ENCODE results near the gene U2SURP. TPM values are rescaled to one million over a fixed set of nuclear protein-coding genes. Genes with fewer than 3 reads are reported as not detected.

U2SURP gene
- total RNA-seq, 3 donors from 2014 or later = 62.4 to 75.5 (median 70.2) TPM

DNA sequence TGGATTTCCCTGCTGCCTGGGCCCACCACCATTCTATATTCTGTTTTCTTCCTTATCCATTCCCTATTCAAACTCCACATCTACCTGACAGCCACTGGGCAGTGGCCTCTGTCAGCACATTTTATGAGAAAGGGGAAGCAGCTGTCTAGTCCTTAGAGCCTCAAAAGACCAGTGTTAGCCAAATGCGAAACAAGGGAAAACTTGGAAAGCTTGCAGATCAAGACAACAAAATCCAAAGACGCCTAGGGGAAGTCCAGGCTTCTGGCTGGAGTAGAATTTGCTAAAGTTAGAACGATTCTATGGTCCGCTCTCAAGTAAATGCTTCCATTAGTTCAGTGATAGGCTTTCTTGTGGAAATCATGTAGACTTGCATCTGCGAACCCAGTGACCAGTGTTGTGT lies 78.8 kb downstream of the U2SURP start:
- Histone ChIP-seq H3K9me3 (no peaks in the 10 kb centered on the region), H3K36me3 (ENCODE audit: low read depth) (no peaks in the 10 kb centered on the region), H3K4me1 (ENCODE audit: low read depth) (no peaks in the 10 kb centered on the region), H3K4me3 (no peak overlapping the region)
- TF ChIP-seq, protein P1, sequence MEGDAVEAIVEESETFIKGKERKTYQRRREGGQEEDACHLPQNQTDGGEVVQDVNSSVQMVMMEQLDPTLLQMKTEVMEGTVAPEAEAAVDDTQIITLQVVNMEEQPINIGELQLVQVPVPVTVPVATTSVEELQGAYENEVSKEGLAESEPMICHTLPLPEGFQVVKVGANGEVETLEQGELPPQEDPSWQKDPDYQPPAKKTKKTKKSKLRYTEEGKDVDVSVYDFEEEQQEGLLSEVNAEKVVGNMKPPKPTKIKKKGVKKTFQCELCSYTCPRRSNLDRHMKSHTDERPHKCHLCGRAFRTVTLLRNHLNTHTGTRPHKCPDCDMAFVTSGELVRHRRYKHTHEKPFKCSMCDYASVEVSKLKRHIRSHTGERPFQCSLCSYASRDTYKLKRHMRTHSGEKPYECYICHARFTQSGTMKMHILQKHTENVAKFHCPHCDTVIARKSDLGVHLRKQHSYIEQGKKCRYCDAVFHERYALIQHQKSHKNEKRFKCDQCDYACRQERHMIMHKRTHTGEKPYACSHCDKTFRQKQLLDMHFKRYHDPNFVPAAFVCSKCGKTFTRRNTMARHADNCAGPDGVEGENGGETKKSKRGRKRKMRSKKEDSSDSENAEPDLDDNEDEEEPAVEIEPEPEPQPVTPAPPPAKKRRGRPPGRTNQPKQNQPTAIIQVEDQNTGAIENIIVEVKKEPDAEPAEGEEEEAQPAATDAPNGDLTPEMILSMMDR (IDR thresholded peaks at IDR 0.05) = no peak
- ATAC-seq = no peak
- no peak for DNase-seq
- intact Hi-C loops (cut with DNase I, micrococcal nuclease) = no loop called here

DNA sequence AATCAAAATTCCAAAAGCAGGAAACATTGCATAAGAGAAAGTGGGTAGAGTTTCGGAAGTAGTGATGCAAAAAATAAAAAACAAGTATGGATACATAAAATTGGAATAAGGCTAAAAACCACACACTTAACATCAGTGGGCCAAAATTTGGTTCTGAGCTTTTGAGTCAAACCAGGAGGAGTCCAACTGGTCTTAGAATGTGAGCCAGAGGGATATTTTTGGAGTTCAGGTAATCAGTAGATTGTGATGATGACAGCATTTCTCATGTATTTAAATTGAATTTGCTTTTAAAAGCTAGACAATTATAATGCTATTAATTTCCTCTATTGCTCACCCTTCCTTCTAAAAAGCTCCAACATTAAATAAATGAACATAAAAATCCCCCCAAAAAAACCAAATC lies 80.0 kb downstream of the U2SURP start:
- TF ChIP-seq, protein P1 (IDR thresholded peaks at IDR 0.05) = no peak
- Histone ChIP-seq H3K4me1 (ENCODE audit: low read depth) (no peaks in the 10 kb centered on the region), H3K36me3 (ENCODE audit: low read depth) (no peaks in the 10 kb centered on the region), H3K4me3 (no peak overlapping the region), H3K9me3 (no peaks in the 10 kb centered on the region)
- DNase-seq (no peak), ATAC-seq (no peak)
- intact Hi-C loops (cut with DNase I, micrococcal nuclease) = no loop called here

DNA sequence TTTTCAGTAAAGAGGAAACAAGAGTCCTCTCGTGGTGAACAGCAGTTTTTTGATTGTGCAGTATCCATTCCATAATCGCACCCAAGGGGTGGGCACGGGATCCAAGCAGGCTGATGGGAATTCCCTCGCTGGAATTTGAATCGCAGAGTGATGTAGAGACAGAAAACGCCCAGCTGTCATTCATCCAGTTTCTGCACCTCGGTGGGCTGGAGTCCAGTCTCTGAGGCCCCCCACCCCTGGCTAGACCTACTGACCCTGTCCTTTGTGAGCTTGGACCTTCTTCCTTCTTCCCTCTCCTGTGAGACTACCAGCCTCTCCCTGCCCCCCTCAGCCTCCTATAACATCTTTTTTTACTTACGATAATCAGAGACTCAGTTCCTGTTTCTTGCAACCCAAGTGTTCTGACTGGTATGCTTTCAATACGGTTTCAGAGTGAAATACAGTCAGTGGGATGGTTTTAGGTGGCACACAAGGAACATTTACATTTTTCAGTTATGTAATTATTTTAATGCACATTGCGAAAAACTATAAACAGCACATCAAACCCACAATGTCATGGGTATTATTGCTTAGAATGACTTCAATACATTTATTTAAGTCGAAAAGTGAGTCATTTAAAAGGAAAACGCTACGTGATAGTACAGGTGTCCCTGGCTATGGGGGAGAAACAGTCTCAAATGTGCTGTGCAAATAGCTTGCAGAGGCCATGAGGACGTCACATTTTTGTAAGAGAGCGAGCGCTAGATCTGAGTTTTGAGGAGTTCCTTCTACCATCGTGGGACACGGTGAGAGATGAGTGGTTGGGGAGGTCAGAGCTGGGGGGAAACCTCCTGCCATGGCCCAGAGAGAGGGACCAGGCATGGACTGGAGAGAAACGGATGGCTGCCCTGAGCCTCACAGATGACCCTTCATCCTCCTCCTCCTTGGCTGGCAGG lies 80.7 kb downstream of the U2SURP start:
- Histone ChIP-seq H3K4me3 (no peak overlapping the region), H3K9me3 (no peaks in the 10 kb centered on the region), H3K4me1 (ENCODE audit: low read depth) (no peaks in the 10 kb centered on the region), H3K36me3 (ENCODE audit: low read depth) (no peaks in the 10 kb centered on the region)
- TF ChIP-seq, protein P1 (IDR thresholded peaks at IDR 0.05) = no peak
- ATAC-seq = peak; percentile 40
- no peak for DNase-seq
- intact Hi-C loops (cut with DNase I, micrococcal nuclease) = no loop called here

DNA sequence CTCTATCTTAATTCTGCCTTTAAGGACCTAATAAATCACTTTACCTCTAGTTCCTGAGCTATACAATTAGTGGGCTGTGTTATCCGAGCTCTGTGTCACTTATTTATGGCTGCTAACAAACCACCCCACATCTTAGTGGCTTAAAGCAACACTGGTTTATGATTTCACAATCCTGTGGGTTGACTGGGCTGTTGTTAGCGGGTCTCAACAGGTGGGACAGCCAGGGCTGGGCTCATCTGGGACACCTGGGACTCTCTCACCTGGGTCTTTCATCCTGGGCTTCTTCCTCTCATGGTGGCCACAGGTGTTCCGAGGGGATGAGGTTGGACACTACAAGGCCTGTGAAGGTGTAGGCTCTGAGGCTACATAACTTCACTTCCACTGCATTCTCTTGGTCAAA lies 82.4 kb downstream of the U2SURP start:
- ATAC-seq = no peak
- no peak overlapping the region for H3K4me3 ChIP-seq
- intact Hi-C loops (cut with DNase I, micrococcal nuclease) = no loop called here

DNA sequence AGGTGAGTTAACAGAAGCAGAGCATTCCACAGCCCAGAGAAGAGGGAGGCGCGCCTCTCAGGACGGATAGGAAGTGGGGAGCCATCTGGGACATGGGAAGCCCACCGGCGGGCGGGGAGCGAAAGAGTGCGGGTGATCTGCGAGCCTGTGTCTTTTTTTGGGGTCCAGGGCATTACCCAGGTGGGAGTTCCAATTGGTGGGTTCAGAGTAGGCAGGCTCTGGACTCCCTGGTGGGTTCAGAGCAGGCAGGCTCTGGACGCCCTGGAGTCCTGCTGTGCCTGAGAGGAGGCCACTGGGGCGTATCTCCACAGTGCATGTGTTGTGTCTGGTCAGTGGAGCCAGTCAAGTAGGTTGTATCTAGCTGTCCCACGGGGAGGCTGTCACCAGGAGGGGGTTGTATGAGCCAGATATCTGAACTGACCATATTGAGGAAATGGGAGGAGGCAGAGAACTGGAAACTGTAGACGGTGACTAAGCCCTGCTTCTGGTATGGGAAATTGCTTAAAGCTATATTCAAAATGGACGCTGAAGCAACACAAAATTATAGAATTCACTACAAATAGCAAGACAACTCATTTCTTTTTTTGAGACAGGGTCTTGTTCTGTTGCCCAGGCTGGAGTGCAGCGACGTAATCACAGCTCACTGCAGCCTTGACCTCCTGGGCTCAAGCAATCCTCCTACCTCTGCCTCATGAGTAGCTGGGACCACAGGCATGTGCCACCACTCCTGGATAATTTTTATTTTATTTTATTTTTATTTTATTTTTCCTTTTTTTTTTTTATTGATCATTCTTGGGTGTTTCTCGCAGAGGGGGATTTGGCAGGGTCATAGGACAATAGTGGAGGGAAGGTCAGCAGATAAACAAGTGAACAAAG lies 83.7 kb downstream of the U2SURP start:
- DNase-seq = no peak

More for the DNA sequence above, 82.4 kb downstream of the U2SURP start:
- TF ChIP-seq, protein P1 (IDR thresholded peaks at IDR 0.05) = no peak
- Histone ChIP-seq H3K36me3 (ENCODE audit: low read depth) (no peaks in the 10 kb centered on the region), H3K4me1 (ENCODE audit: low read depth) (no peaks in the 10 kb centered on the region), H3K9me3 (no peaks in the 10 kb centered on the region)
- DNase-seq = no peak

More for the DNA sequence above, 83.7 kb downstream of the U2SURP start:
- TF ChIP-seq, protein P1 (IDR thresholded peaks at IDR 0.05) = no peak
- Histone ChIP-seq H3K9me3 (no peaks in the 10 kb centered on the region), H3K4me3 (no peak overlapping the region), H3K4me1 (ENCODE audit: low read depth) (no peaks in the 10 kb centered on the region), H3K36me3 (ENCODE audit: low read depth) (no peaks in the 10 kb centered on the region)
- ATAC-seq = peak; percentile 46
- intact Hi-C loops (cut with DNase I, micrococcal nuclease) = no loop called here

All from mucosa of descending colon (tissue), 3 donors.